GF-D8 (cell line): ENCODE data around the gene RPS21.

Source experiments
- DNase-seq: peaks from one replicate; lab custom pipeline; 2025; lab: John Stamatoyannopoulos, UW

The RPS21 gene

DNA sequence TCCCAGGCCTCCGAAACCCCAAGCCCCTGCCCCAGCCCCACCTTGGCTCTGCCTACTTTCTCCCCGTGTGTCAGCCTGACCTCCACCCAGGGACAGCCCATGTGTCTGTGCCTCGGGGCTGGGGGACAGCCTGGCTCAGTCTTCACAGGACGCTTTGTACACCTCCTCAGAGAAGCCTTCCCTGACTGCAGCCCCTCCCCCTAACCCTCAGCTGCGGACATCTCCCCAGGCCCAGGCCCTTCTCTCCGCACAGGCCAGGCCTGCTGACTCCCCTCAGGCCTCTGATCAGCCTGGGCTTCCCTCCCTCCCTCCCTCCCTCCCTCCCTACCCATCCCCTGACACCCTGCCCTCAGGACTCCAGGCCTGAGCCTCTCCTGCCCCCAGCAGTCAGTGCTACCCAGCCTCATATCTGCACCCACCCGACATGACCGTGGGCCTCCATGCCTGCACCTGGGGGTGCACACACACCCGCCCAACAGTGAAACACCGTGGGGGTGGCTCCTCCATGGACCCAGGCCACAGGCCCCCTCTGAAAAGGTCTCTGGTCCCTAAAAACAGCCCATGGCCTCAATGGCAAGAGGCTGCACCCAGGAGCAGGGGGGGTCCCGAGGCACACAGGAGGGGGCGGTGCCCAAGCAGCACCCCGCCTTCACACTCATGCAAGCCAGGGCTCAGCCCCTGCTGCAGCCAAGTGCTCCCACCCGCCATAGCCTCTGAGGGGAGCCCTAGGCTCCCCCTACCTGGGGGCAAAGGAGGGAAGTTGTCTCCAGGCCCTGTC lies 32.7 kb upstream of the RPS21 start:
- no peak for DNase-seq

DNA sequence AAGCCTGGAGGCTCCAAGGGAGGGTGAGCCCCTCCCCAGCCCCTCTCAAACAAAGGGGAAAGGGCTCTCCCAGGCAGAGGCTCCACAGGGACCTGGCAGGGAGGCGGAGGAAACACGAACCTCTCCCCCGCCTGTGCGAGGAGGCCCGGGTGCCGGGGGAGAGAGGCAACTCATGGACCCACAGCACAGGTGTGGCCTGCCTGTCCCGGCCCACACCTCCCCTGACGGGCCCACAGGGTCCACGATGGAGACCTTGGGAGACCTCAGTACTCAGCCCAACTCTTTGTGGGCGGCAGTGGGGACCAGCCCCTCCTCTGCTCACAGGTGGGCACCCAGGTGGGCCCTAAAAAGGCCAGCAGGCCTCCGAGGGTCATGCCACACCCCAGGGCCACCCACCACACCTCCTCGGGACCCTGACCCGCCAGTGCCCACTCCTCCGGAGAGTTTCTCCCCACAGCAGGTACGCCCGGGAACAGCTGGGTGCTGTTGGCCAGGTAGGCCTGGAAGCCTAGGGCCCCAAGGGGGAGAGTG lies 32.0 kb upstream of the RPS21 start:
- no peak for DNase-seq

DNA sequence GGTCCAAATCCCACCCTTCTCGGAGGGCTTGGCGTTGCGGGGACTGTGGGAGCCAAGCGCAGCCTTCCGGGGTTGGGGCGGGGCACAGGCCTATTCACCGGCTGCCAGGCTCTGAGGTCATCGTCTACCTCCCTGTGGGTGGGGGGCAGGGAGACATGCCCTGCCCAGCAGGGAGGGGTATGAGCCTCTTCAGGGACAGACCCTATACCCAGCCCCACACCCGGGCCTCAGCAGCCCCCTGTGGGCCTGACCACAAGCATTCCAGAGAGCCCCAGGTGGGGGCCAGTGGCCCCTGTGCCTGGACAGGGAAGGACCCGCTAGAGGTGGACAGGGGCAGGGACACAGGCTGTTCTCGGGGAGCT lies 31.4 kb upstream of the RPS21 start:
- no peak for DNase-seq

DNA sequence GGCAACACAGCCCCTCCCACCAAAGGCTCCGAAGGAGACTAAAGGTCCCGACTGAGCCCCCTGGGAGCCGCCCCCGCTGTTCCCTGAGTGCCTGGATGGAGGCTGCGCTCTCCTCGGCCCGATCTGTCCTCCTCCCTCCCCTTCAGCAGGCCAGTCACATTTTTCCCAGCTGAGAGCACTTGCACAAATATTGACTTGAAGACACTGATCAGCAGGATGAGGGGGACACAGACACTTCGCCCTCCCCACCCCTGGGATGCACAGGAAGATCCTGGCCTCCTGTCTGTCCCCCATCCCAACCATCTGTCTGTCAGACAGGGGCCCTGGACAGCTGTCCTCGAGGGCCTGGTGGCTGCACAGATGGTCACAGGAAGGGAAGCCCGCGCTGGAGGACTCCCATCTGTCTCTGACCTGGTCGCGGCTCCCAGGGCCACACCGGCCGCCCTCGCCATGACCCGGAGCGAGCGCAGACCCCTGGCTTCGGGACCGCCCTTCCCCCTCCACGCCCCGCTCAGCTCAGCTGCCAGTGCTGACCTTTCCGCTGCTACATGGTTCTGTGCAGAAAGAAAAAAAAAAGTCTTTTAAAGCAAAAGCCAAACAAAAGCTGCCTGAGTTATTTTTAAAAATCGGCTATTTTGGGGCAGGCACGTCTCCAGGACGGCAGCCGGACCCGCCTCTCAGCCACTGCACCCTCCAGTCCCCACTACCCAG lies 30.9 kb upstream of the RPS21 start:
- DNase-seq, result no peak

DNA sequence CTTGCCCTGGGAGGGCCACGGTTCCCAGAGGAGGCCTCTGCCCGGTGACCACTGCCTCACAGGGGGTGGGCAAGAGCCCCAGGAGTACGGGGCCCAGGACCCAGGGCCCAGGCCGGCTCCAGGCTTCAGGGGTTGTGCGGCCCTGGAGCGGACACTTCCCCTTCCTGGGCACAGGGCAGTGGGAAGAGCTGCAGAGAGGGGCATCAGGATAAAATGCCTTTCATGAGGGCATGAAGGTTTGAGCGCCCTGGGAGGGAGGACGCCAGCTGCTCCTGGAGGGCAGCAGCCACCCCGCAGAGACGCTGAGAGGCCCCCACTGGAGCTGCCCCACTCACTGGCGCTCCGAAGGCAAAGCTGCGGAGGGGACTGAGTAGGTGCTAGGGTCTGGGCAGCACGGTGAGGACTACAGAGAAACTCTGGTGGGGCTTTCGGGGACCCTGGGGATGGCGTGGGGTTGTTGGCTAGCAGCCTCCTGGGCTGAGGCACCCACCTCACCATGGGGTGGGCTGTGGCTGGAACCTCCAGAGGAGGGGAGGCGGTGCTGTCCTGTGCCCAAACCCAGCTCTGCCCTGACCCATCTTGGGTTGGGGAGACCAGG lies 30.2 kb upstream of the RPS21 start:
- no peak for DNase-seq

DNA sequence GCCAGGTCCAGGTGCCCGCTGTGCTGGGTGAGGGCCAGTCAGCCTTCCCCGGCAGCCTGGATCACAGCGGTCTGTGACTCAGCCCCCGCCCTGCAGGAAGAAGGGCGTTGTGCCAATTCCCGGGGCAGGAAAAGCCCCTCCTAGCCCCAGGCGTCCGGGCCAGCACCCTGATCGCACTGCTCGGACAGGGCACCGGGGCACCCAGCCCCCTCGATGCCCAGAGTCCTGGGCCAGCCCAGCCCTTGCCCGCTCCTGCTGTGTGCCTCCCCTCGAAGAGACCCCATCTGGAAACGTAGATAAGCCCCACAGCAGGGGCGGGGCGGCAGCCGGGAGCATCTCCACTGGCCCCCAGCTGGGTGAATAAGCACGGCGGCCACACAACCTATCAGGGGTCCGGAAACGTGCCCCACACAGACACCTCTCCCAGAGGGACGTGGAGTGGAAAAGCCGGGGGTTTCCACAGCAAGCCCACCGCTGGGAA lies 29.7 kb upstream of the RPS21 start:
- no peak for DNase-seq

DNA sequence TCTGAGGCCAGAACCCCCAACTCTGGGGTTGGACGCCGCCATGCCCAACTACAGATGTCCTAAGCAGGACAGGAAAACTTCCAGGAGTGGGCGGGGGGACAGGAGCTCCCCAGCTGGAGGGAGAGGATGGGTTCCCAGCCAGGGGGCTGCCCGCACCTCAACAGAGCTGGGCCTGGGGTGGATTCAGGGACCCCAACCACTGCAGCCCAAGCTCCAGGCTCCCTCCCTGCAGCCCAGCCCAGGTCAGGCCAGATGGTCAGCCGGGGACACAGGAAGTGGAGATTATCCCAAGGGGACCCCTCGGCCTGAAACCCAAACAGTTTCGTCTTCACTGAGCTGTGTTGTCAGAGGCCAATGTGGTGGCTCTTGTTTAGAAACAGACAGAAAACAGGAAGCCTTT lies 29.2 kb upstream of the RPS21 start:
- DNase-seq, result no peak

DNA sequence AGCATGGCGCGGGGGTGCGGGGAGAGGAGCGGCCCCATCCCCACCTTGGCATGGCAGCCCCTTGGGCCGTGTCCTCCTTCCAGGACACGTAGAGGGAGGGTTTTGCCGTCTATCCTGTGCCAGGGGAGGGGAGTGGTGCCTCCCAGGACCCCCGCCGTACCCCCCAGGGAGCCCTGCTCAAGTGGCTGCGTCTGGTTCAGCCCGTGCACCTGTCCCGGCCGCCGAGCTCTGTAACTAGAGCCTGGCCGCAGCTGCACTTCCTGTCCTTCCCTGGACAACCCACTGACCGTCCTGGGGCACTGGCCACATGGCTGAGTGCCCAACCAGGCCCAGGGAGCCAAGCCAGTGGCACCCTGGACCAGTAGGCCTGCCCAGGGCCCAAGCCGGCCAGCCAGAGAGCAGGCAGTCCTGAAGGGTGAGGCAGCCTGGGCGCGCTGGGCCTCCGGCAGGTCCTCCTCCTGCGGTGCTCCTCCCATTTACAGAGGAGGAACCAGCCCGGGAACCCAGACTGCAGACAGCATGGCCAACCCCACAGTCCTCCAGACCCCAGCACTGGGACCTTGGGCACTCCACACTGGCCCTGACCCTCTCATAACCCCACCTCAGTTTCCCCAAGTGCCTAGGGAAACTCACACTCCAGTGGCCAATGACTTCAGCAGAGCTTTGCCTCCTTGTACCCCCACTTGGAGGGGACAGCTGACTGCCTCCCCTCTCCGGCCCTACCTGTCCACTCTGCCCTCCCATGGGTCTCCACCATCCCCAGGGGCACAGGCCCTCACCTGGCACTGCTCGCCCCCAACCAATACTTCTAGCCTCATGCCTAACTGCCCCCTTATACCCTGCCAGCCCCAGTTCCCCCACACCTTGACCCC lies 28.5 kb upstream of the RPS21 start:
- no peak for DNase-seq

DNA sequence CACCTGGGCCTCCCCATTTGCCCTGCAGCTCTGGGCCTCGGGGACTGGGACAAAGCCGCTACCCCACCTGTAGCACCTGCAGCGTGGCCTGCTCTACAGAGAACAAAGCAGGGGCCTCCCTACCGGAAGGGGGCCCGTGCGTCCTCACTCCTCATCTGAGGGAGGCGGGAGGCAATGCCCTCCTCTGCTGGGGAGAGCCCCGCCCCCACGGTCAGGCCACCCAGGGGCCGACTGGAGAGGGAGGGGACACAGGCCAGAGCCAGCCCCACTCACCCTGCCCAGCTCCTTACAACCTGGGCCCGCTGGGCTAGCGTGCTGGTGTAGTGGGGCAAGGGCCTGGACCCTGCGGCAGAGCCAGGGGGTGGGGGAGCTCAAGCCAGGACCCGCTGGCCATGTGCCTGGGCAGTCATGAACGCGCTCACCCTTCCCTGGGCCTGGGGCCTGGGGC lies 27.8 kb upstream of the RPS21 start:
- DNase-seq, result no peak

DNA sequence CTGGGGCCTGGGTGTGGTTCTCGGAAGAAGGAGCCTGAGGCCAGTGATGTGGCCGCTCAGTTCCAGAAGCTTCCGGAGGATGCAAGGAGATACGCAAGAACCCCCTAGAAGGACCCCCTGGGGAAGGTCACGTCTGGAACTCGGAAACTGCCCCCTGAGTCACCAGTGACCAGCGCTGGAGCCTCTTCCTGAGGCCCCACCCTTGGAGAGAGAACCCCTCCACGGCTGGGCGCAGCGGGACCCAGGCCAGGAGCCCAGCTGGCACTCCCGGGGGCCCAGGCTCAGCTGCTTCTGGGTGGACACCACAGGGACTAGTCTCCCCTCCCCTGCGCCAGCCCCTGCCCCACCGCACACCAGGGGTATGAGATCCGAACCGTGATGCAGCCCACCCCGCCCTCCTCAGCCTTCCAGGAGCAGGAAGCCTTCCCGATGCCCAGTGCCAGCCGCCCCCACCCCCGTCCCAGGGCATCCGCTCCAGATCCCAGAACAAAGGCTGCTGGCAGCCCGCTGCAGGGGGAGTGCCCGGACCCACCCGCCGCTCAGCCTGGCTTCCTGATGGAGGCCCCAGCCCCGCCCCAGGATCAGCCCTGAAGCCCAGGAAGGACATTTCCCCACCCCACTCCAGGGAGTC lies 27.3 kb upstream of the RPS21 start:
- no peak for DNase-seq

DNA sequence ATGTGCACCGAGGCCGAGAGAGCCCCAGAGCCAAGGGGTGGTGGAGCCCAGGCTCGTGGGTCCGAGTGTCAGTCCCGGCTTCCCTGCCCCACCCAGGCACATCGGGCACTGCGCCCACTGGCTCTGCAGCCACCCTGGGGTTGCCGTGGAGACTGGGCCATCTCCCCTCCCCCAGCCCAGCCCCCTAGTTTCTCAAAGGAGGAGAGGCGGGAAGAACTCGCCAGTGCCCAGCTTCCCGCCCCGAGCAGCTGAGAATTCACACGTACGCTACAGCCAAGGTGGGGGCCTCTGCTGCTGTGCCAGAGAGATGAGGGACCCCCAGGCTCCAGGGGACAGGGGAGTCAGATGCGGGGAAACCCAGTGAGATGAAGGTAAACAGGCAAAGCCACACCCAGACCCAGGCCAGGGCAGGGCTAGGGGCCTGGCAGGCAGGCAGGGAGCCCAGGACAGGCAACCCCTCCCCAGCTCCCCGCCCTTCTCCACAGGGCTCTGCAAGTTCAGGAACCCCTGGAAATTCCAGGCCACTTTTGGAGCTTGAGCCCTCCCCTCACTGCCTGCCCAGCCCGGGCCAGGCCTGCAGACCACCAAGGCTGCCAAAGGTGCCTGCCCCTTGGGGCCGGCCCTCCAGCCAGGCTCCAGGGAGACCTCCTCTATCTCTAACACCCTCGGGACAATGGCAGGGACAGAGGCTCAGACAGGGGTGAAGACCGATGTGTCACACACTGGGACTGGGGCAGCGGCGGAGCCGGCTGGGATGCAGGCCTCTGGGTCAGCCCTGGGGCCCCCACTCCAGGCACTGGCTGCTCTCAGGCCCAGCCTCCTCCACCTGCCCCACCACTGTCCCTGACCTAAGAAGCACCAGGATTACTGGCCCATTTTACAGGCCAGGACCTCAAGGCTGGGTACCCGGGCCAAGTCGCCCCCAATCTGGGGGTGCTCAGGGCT lies 25.8 kb upstream of the RPS21 start:
- DNase-seq, result no peak

DNA sequence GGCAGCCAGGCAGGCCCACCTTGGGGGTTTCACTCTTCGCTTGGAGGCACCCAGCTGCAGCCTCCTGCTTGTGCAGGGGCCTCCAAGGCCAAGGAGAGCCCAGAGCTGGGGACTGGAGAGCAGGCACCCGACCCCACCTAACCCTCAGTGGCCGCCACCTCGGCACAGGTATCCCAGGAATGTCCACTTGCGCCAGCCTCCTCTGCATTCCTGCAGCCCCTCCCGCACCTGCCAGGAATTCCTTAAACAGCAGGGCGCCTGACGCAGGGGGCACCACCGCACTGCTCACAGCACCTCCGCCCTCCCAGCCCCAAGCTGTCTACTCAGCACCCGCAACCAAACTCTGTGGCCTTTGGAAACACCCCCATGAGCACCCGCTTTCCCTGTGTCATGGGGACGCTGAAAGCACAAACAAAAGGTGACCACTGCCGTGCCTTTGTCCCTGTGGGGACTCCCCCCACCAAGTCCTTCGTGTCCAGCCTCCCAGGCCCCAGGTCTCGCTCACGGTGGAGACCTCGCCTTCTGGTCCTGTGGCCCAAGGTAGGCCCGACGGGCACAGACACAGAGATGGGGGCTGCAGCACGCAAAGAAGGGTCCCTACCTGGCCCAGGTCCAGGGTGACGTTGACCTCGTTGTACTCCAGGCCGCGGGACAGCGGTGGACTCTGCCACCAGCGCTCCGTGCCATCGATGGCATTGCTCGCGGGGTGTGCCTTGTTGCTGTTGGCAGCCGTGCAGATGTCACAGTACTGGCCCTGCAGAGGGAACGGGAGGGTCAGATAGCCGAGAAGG lies 24.9 kb upstream of the RPS21 start:
- no peak for DNase-seq

DNA sequence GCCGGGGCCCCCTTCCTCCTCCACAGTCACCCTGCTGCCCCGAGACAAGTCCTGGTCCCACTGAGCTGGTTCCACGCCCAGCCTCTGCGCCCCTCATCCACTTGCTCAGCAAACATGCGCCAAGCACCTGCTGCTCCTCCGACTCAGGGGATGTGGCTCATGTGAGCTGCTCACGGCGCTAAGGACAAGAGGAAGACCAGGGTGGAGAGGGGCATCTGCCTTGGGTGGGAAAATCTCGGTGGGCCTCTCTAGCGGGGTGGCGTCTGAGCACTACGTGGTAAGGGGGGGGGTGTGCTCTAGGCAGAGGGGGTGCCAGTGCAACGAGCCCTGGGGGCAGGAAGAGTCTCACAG lies 24.3 kb upstream of the RPS21 start:
- DNase-seq, result no peak

DNA sequence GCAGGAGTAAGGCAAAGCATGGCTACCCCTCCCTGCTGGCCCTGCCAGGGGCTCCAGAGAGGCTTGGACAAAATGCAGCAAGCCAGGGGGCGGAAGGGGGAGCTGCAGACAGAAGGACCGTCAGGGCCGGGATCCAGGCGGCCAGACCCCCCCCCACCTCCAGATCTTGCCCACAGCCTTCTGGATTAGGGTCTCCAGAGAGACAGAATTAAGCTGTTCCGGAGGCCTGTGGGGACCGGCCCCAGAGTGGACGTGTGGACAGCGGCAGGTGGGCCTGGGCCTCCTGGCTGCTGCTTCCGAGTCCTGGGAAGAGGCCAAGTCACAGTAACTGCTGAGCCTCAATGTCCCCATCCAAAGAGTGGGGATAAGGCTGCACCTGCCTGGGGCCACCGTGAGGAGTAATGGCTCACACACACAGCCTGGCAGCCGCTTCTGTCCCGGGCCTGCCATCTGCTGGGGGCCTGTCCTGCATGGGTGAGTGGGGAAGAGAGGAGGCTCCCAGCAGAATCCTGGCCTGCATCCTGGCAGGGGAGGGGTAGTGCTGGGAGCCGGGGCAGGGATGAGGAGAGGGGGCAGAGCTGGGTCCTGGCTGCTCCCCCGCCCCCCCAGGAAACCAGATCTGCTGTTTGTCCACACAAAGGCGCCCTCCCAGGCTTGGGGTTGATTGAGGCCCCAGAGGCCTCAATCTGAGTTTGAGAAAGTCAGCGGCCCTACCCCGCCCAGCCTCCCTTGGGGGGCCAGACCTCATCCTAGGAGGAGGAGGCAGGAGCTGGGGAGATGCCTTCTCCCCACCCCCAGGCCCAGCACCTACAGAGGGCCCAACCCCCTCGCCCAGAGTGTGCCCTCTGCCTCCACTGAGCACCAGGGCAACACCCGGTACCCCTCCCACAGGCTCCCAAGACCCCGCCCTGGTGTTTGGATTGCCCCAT lies 23.6 kb upstream of the RPS21 start:
- no peak for DNase-seq

DNA sequence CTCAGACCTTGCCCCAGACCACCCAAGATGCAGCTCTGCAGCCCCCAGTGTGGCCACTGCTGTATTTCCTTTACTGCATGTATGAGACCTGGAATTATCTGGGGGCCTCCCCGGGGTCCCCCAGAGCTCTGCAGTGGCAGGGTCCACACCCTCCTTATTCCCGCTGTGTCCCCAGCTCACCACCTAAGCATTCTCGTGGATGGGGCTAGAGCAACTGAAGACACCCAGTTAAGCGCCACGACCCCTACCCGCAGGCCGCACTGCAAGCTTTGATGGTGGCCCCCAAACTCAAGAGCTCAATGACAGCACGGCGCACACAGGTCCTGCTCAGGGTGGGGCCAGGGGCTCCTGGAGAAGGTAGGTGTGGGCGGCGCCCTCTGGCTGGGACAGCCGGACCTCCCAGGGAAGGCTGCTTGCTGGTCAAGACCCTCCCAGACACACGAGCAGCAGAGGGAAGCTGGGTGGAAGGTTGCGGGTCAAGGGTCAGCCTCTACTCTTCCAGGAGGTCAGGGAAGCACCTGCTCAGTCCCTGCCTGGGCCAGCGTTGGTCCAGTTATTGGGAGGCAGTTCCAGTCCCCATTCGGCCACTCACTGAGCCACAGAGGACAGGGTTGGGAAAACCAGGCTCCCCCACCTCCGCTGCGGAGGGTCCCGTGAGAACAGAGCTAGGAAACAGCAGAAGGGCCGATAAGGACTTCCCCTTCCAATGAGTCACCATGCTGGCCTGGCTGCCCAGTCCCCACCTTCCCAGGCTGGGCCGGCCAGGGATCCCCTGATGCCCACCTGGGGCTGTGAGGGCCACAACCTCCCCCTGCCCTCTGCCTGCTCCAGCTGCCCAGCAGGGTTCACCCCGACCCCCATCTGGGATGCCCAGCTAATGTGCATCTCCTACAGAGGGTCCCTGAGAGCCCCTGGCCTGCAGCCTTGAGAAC lies 22.7 kb upstream of the RPS21 start:
- no peak for DNase-seq

DNA sequence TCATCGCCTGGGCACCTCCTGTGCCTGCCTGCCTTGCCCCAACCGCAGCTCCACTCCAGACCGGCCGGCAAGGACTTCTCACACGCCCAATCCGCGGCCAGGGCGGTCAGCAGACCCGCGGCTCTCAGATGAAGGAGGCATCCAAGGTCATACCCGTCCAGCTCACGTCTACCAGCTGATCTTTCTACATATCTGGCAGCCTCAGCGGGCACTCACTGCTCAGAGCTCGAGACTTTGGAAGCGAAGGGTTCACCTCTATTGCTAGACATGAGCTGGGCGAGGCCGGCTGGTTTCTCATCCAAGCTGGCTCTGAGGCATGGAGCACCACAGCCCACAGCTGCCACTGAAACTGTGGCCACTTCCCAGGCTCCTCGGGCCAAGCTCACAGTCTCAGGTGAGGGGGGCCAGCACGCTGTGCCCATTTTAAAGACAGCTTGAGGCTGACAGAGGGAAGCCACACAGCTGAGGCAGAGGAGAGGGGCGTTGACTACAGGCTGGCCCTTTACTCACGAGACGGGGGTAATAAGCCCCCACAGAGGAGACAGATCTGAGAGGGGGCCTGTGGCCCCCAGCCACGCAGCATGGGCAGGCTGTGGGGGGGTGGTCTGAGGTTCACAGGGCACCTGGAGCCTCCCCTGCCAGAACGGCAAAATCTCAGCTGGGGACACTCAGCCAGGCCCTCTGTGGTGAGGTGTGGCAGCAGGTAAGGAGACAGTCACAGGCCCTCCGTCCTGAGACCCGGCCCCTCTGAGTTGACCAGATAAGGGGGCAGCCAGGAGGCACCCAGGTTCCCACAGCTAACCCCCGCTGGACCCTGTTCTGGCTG lies 21.8 kb upstream of the RPS21 start:
- no peak for DNase-seq
